CD4-positive, alpha-beta T cell treated with Interleukin-17A for 4 hours (primary cell): ENCODE measurements around the gene RAD51B.
"Not testable (repeated sequence)": the region's sequence is repeated elsewhere in the genome, so short reads cannot be mapped to it uniquely, and the experiment has no call there.

Experiments used
- DNase-seq: peaks from one replicate; pipeline ENCODE4 v3.0.0-alpha.2; 2020; ENCODE audit warnings: mixed read lengths

Gene RAD51B

GRCh38 chr14:68257969-68258368 is 438.4 kb downstream of the RAD51B start:
- DNase-seq, result no peak

- not testable (repeated sequence) for DNase-seq
Observed at GRCh38 chr14:68258995-68259394, 439.4 kb downstream of the RAD51B start.

GRCh38 chr14:68260121-68260520 is 440.5 kb downstream of the RAD51B start:
- DNase-seq, result no peak

GRCh38 chr14:68261092-68261842 is 441.7 kb downstream of the RAD51B start:
- peak; percentile 34 for DNase-seq

GRCh38 chr14:68262567-68262966 is 443.0 kb downstream of the RAD51B start:
- no peak for DNase-seq

GRCh38 chr14:68263563-68264259 is 444.1 kb downstream of the RAD51B start:
- DNase-seq, result no peak

GRCh38 chr14:68264260-68264569 is 444.6 kb downstream of the RAD51B start:
- no peak for DNase-seq

- DNase-seq, result no peak
Observed at GRCh38 chr14:68266998-68267397, 447.4 kb downstream of the RAD51B start.

GRCh38 chr14:68268197-68268596 is 448.6 kb downstream of the RAD51B start:
- no peak for DNase-seq

GRCh38 chr14:68268719-68269118 is 449.1 kb downstream of the RAD51B start:
- no peak for DNase-seq

- no peak for DNase-seq
Observed at GRCh38 chr14:68269136-68269927, 449.8 kb downstream of the RAD51B start.

- no peak for DNase-seq
Observed at GRCh38 chr14:68270342-68270741, 450.8 kb downstream of the RAD51B start.

- no peak for DNase-seq
Observed at GRCh38 chr14:68271913-68272391, 452.4 kb downstream of the RAD51B start.

- DNase-seq, result no peak
Observed at GRCh38 chr14:68273413-68273812, 453.8 kb downstream of the RAD51B start.

- no peak for DNase-seq
Observed at GRCh38 chr14:68274725-68275124, 455.1 kb downstream of the RAD51B start.

GRCh38 chr14:68278576-68279436 is 459.2 kb downstream of the RAD51B start:
- no peak for DNase-seq

GRCh38 chr14:68279437-68279720 is 459.8 kb downstream of the RAD51B start:
- no peak for DNase-seq

GRCh38 chr14:68279777-68280233 is 460.2 kb downstream of the RAD51B start:
- DNase-seq, result no peak

- no peak for DNase-seq
Observed at GRCh38 chr14:68281497-68281896, 461.9 kb downstream of the RAD51B start.

- DNase-seq, result peak; percentile 59
Observed at GRCh38 chr14:68282479-68283377, 463.1 kb downstream of the RAD51B start.

GRCh38 chr14:68283378-68284123 is 464.0 kb downstream of the RAD51B start:
- peak; percentile 82 for DNase-seq
